ENCODE measurements around the gene NAT8L.

NAT8L gene

DNA sequence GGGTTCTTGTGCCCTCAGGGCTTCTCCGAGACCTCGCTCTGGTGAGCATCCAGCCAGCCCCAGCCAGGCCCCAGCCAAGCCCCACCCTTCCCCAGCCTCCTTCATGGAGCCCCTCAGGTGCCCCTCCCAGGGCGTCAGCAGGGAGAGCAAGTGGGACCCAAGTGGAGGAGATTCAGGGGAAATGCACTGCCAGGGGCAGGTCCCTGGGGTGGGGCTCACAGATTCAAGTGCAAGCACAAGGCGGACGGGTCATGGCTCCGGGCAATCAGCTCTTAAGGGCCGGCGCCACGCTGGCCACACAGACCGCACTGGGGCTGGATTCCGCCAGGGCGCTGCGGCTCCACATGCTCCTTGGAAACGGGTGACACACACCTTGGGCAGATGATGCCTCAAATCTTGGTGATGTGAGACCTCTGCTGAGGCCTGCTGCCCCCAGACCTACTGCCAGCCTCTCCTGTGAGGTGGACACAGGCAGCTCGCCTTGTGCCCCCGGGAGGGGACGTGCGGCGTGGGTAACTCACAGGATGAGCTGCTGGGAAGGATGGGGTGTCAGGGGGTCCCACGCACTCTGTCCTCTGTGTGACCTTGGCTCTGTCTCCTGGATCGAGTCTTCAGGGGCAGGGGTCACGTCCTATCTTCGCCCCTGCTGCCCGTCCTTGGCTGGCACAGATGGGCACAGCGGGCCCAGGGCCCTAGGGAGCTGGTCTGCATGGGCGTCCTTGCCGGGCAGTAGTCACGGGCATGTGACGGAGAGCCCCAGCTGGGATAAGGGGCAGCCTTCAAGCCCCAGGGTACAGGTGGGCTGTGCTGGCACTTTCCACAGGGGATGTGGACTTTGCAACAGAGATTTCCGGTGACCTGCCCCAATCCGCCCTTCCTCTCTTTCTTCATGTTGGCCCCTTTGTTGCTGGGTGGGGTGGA lies 17.1 kb downstream of the NAT8L start:
- no peak overlapping the region for H2AFZ ChIP-seq
- no peaks in the 10 kb centered on the region for H3K36me3 ChIP-seq (ENCODE audit: control insufficient read depth, insufficient read depth, low read length)
- H3K9ac ChIP-seq, result no peak overlapping the region
- TF ChIP-seq, protein P1, sequence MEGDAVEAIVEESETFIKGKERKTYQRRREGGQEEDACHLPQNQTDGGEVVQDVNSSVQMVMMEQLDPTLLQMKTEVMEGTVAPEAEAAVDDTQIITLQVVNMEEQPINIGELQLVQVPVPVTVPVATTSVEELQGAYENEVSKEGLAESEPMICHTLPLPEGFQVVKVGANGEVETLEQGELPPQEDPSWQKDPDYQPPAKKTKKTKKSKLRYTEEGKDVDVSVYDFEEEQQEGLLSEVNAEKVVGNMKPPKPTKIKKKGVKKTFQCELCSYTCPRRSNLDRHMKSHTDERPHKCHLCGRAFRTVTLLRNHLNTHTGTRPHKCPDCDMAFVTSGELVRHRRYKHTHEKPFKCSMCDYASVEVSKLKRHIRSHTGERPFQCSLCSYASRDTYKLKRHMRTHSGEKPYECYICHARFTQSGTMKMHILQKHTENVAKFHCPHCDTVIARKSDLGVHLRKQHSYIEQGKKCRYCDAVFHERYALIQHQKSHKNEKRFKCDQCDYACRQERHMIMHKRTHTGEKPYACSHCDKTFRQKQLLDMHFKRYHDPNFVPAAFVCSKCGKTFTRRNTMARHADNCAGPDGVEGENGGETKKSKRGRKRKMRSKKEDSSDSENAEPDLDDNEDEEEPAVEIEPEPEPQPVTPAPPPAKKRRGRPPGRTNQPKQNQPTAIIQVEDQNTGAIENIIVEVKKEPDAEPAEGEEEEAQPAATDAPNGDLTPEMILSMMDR (IDR thresholded peaks at IDR 0.05), result no peak
- no peaks in the 10 kb centered on the region for H3K9me3 ChIP-seq (ENCODE audit: control insufficient read depth, low read length)
- no peaks in the 10 kb centered on the region for H3K79me2 ChIP-seq
- no peaks in the 10 kb centered on the region for H3K27me3 ChIP-seq (ENCODE audit: control insufficient read depth, insufficient read depth, low read length)
- no peak overlapping the region for H3K4me2 ChIP-seq (ENCODE audit: low read length)
- H3K4me3 ChIP-seq (ENCODE audit: low read depth, low read length), result no peak overlapping the region
- H3K4me1 ChIP-seq, result no peaks in the 10 kb centered on the region
- no peak overlapping the region for H3K27ac ChIP-seq

DNA sequence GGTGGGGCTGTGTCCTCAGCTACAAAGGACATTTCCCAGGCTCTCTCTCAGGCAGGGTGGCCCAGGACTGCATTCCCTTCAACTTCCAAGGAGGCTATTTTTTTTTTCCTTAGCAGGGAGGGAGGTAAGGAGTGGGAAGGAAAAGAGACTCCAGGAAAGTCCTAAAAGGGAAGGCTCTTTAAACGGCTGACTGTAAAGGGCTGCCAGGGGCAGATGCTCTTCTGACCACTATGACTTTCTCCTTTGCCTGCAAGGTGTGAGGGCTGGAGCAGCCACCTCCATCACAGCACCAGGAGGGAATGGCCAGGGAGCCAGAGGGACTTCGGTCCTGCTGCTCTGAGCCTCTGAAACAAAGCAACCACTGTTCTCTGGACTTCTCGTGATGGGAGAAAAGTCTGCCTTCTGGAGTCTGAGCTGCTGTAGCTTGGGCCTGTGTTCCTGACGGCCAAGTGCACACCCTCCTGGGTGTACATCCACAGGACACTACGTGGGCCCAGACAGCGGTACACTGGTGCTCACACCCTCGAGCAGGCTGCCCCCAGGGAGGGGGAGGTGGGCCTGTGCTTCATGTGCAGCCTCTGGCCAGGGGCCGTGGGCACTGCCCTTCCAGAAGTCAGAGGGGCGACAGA lies 17.9 kb downstream of the NAT8L start:
- Histone ChIP-seq H3K27ac (no peak overlapping the region), H3K9ac (no peak overlapping the region), H3K27me3 (ENCODE audit: control insufficient read depth, insufficient read depth, low read length) (no peaks in the 10 kb centered on the region), H3K4me1 (no peaks in the 10 kb centered on the region), H3K4me2 (ENCODE audit: low read length) (no peak overlapping the region), H3K79me2 (no peaks in the 10 kb centered on the region), H3K4me3 (ENCODE audit: low read depth, low read length) (no peak overlapping the region), H3K9me3 (ENCODE audit: control insufficient read depth, low read length) (no peaks in the 10 kb centered on the region), H3K36me3 (ENCODE audit: control insufficient read depth, insufficient read depth, low read length) (no peaks in the 10 kb centered on the region), H2AFZ (no peak overlapping the region)
- TF ChIP-seq, protein P1 (IDR thresholded peaks at IDR 0.05), result no peak

DNA sequence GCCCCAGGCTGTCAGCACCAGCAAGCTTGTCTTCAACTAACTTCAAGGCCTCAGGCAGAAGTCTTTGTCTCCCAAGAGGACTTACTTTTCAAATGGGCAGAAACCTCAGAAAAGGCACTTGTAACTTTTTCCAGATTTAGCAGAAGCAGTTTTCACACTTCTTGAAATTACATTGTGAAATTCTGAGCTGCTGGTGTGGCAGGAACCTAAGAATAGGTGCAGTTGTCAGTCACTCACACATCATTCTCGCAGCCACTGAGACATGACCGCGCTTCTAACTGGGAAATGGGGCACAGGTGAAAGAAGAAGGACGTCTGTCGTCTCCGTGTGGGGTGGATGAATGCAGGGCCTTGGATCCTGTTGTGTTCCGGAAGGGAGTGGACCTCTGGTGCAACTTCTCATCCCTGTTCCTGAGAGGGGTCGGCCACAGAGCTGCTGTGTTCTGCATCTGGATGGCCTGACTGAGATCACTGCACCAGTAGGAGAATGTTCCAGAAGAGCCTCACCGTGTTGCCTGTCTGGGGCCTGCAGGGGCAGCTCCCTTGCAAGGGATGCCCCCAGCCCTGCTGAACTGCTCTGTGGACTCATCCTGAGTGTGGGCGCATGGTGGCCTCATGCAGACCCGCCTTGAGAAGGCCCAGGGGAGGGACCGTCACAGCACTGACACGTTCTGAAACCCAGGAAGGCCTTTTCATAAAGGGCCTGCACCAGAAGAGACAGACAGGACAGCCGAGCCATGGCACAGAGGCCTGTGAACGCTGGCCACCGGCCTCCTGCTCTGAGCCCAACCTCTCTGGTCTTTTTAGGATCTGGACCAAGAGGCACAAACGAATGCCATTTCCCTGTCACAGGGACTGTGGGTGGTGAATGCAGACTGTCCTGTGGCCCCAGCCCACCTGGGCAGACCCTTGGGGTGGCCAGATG lies 18.7 kb downstream of the NAT8L start:
- H3K27ac ChIP-seq, result no peak overlapping the region
- no peak overlapping the region for H2AFZ ChIP-seq
- H3K4me1 ChIP-seq, result no peaks in the 10 kb centered on the region
- H3K9me3 ChIP-seq (ENCODE audit: control insufficient read depth, low read length), result no peaks in the 10 kb centered on the region
- no peaks in the 10 kb centered on the region for H3K36me3 ChIP-seq (ENCODE audit: control insufficient read depth, insufficient read depth, low read length)
- H3K27me3 ChIP-seq (ENCODE audit: control insufficient read depth, insufficient read depth, low read length), result no peaks in the 10 kb centered on the region
- H3K4me2 ChIP-seq (ENCODE audit: low read length), result no peak overlapping the region
- TF ChIP-seq, protein P1 (IDR thresholded peaks at IDR 0.05), result no peak
- H3K9ac ChIP-seq, result no peak overlapping the region
- no peaks in the 10 kb centered on the region for H3K79me2 ChIP-seq
- no peak overlapping the region for H3K4me3 ChIP-seq (ENCODE audit: low read depth, low read length)

DNA sequence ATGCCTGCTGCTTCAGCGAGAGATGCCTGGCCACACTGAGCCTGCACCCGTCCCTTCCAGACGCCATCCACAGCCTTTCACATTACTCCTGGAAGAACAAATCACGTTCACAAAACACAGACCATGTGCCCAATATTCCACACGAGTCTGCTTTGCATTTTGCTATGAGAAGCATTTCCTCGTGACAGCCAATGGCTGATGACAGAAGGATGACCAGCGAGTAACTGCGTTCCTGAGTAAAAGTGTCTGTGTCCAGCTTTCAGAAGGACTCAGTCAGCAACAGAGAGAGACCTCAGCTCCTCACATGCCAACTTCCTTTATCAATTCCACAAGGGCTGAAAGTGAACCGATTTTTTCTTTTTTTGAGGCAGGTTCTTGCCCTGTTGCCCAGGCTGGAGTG lies 19.5 kb downstream of the NAT8L start:
- H3K27ac ChIP-seq, result no peak overlapping the region
- no peak overlapping the region for H3K4me2 ChIP-seq (ENCODE audit: low read length)
- H2AFZ ChIP-seq, result no peak overlapping the region
- TF ChIP-seq, protein P1 (IDR thresholded peaks at IDR 0.05), result no peak
- no peak overlapping the region for H3K9ac ChIP-seq
- H3K4me1 ChIP-seq, result no peaks in the 10 kb centered on the region
- H3K36me3 ChIP-seq (ENCODE audit: control insufficient read depth, insufficient read depth, low read length), result no peaks in the 10 kb centered on the region
- H3K4me3 ChIP-seq (ENCODE audit: low read depth, low read length), result no peak overlapping the region
- no peaks in the 10 kb centered on the region for H3K27me3 ChIP-seq (ENCODE audit: control insufficient read depth, insufficient read depth, low read length)
- H3K9me3 ChIP-seq (ENCODE audit: control insufficient read depth, low read length), result no peaks in the 10 kb centered on the region
- H3K79me2 ChIP-seq, result no peaks in the 10 kb centered on the region
